Cardiac fibroblast (primary cell): ENCODE measurements around the gene FNDC3B.

ENCODE experiments used
- DNase-seq, 2 donors: peaks; one replicate each; pipeline versions ENCODE4 v3.0.0 to v3.0.0-alpha.2; 2010; ENCODE audit warnings: low read depth in 2 of 2
- H3K4me3 ChIP-seq, 2 donors: replicated peaks in 1 of 2; 1 replicate in 1 of 2; 2 replicates in 1 of 2; pipeline ENCODE4 v1.5.1; 2011; ENCODE audit warnings: low read depth in 2 of 2, low read length in 2 of 2, mild to moderate bottlenecking in 2 of 2, moderate library complexity in 1 of 2
- CTCF ChIP-seq: IDR thresholded peaks from one replicate; pipeline ENCODE4 v1.5.1; 2011; ENCODE audit warnings: low read depth, mild to moderate bottlenecking, low read length, inconsistent platforms

The FNDC3B gene

GRCh38 chr3:172112078-172112733 is 72.8 kb downstream of the FNDC3B start:
- no peak overlapping the region for H3K4me3 ChIP-seq
- TF ChIP-seq CTCF: no peak
- DNase-seq: no peak

- no peak for DNase-seq
- no peak for TF ChIP-seq CTCF
- H3K4me3 ChIP-seq: no peak overlapping the region
These were observed 73.3 kb downstream of the FNDC3B start for GRCh38 chr3:172112734-172113120.

GRCh38 chr3:172113710-172114109 is 74.3 kb downstream of the FNDC3B start:
- DNase-seq: no peak
- TF ChIP-seq CTCF: no peak
- no peak overlapping the region for H3K4me3 ChIP-seq

GRCh38 chr3:172115059-172115458 is 75.7 kb downstream of the FNDC3B start:
- TF ChIP-seq CTCF: no peak
- H3K4me3 ChIP-seq: no peak overlapping the region
- DNase-seq: no peak

GRCh38 chr3:172115787-172116186 is 76.4 kb downstream of the FNDC3B start:
- DNase-seq: no peak
- H3K4me3 ChIP-seq: no peak overlapping the region
- TF ChIP-seq CTCF: no peak

- TF ChIP-seq CTCF: no peak
- no peak for DNase-seq
- no peak overlapping the region for H3K4me3 ChIP-seq
These were observed 78.6 kb downstream of the FNDC3B start for GRCh38 chr3:172118019-172118418.
